Sigmoid colon (tissue), 7 donors: ENCODE measurements around the gene UST. TPM values are rescaled to one million over a fixed set of nuclear protein-coding genes. Genes with fewer than 3 reads are reported as not detected.

Source experiments
- DNase-seq: peaks from one replicate; pipeline ENCODE4 v3.0.0-alpha.2; 2019
- H3K27ac ChIP-seq, 4 donors: fragments of 200-600 bp; sonication (generic); one replicate each; pipeline ENCODE4 v1.5.1; 2016 to 2019; ENCODE audit warnings: mild to moderate bottlenecking in 1 of 4
- H3K27me3 ChIP-seq, 3 donors: fragments of 200-600 bp; sonication (generic); one replicate each; pipeline ENCODE4 v1.5.1; 2019; ENCODE audit warnings: mild to moderate bottlenecking in 1 of 3
- H3K36me3 ChIP-seq, 4 donors: fragments of 200-600 bp; sonication (generic); one replicate each; pipeline ENCODE4 v1.5.1; 2016 to 2019
- H3K4me1 ChIP-seq, 4 donors: fragments of 200-600 bp; sonication (generic); one replicate each; pipeline ENCODE4 v1.5.1; 2017 to 2019
- H3K4me3 ChIP-seq, 4 donors: fragments of 200-600 bp; sonication (generic); one replicate each; pipeline ENCODE4 v1.5.1; 2017 to 2019; ENCODE audit warnings: mild to moderate bottlenecking in 2 of 4, moderate library complexity in 1 of 4
- H3K9me3 ChIP-seq, 4 donors: fragments of 200-600 bp in 3 of 4; sonication (generic) in 3 of 4; one replicate each; pipeline versions ENCODE4 v1.5.1 to v1.6.1; 2013 to 2019
- EP300 ChIP-seq, 4 donors: sonication (generic); formaldehyde crosslinking; IDR thresholded peaks; one replicate each; pipeline ENCODE4 v1.6.1; 2017; ENCODE audit warnings: antibody characterized with exemption in 4 of 4
- POLR2A ChIP-seq, 2 donors: fragments of 450-650 bp; IDR thresholded peaks; one replicate each; pipeline ENCODE4 v1.6.1; 2016; ENCODE audit warnings: antibody characterized with exemption in 2 of 2, mild to moderate bottlenecking in 2 of 2, moderate library complexity in 2 of 2
- POLR2AphosphoS5 ChIP-seq, 4 donors: sonication (generic); formaldehyde crosslinking; IDR thresholded peaks; one replicate each; pipeline ENCODE4 v1.6.1; 2017; ENCODE audit warnings: antibody characterized with exemption in 4 of 4
- whole genome bisulfite sequencing, 2 donors: extraction: QIAGEN DNeasy Blood & Tissue Kit; methylation state at CpG; one replicate each; pipeline ENCODE4 v1.1.7; 2013; 5-methylcytosine and 5-hydroxymethylcytosine counted together
- intact Hi-C: fragments of 100-400 bp; cut with DNase I; formaldehyde crosslinking; loops from one replicate; pipeline ENCODE4 v1.15.1; 2023
- polyA plus RNA-seq, 3 donors: library from polyadenylated mRNA; stranded (reverse); fragments of 200-250 nt; gene quantifications; one replicate each; pipeline ENCODE4 v1.2.3, GENCODE V29; 2013
- total RNA-seq, 4 donors: library from RNA; depleted of rRNA; stranded (reverse); fragments of >200 nt; gene quantifications; one replicate each; pipeline ENCODE4 v1.1.0, GENCODE V29; 2016
- TF ChIP-seq, protein P1 (sequence below), 4 experiments: fragments of 450-650 bp in 3 of 4; fragments of 200-600 bp in 1 of 4; IDR thresholded peaks; one replicate each; pipeline ENCODE4 v1.5.1; 2016 to 2019; ENCODE audit warnings: antibody characterized with exemption in 4 of 4, mild to moderate bottlenecking in 3 of 4, moderate library complexity in 2 of 4
- donor health status: healthy with polysubstance abuse.
- donor health status: Bipolar disorder and iron deficiency.
- donor health status: healthy.

UST gene
- total and polyA plus RNA-seq, 7 donors, result 0.46 to 35.2 (median 21.8) TPM

DNA sequence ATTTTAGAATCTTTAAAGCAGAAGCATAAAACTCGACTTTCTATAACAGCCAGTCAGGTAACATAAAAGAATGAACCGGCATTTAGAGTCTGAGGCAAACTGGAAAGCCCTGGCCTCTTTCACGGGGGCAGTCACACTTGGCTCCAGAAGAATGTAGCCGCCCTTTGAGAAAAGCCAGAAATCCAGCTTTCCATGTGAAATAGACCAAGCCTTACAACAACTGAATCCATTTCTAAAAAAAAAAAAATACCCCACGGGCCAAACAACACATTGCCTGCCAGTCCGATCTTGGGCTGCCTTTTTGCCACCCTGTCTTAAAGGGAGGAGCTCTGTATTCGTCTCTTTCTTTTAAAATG lies 317.8 kb downstream of the UST start:
- intact Hi-C loops, result no loop called here
- Histone ChIP-seq H3K36me3 (no peaks in the 10 kb centered on the region), H3K9me3 (no peaks in the 10 kb centered on the region), H3K27me3 (no peaks in the 10 kb centered on the region), H3K4me1 (peaks cover 0 to 43% (median 25%) of the 10 kb centered on the region in 4 donors), H3K27ac (peak overlapping the region in 2 of 4 donors; percentile 26 to 37), H3K4me3 (no peak overlapping the region)
- TF ChIP-seq POLR2A (IDR thresholded peaks at IDR 0.05) (no peak), EP300 (IDR thresholded peaks at IDR 0.05) (no peak), POLR2AphosphoS5 (IDR thresholded peaks at IDR 0.05) (no peak)
- TF ChIP-seq, protein P1, sequence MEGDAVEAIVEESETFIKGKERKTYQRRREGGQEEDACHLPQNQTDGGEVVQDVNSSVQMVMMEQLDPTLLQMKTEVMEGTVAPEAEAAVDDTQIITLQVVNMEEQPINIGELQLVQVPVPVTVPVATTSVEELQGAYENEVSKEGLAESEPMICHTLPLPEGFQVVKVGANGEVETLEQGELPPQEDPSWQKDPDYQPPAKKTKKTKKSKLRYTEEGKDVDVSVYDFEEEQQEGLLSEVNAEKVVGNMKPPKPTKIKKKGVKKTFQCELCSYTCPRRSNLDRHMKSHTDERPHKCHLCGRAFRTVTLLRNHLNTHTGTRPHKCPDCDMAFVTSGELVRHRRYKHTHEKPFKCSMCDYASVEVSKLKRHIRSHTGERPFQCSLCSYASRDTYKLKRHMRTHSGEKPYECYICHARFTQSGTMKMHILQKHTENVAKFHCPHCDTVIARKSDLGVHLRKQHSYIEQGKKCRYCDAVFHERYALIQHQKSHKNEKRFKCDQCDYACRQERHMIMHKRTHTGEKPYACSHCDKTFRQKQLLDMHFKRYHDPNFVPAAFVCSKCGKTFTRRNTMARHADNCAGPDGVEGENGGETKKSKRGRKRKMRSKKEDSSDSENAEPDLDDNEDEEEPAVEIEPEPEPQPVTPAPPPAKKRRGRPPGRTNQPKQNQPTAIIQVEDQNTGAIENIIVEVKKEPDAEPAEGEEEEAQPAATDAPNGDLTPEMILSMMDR (IDR thresholded peaks at IDR 0.05), result no peak
- WGBS, 2 donors, result 86 to 92% methylated on average over 7 of the region's 7 CpGs
- no peak for DNase-seq

DNA sequence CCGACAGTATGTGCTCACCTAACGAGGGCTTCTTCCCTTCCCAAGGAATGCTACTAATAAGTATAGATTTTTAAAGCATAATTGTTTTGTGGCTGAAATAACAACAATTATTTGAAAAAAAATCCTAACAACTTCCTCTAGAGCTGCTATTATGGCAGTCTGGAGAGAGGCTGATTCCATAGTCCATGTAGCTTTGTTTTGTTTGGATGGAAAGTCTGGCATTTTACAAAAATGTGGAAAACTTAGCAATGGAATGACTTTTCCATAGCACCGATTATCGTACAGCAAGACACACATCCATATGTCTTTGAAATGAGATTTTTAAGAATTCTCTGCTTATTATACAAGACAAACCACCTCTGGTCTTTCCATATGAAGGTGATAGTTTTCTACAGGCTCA lies 318.3 kb downstream of the UST start:
- WGBS, 2 donors, result 86% methylated on average over 4 of the region's 4 CpGs
- Histone ChIP-seq H3K9me3 (no peaks in the 10 kb centered on the region), H3K27ac (peak overlapping the region in 3 of 4 donors; percentile 23 to 37 (median 26)), H3K4me3 (no peak overlapping the region), H3K4me1 (peaks cover 0 to 40% (median 24%) of the 10 kb centered on the region in 4 donors), H3K36me3 (no peaks in the 10 kb centered on the region), H3K27me3 (no peaks in the 10 kb centered on the region)
- DNase-seq, result no peak
- intact Hi-C loops, result no loop called here
- TF ChIP-seq EP300 (IDR thresholded peaks at IDR 0.05) (no peak), POLR2A (IDR thresholded peaks at IDR 0.05) (no peak), POLR2AphosphoS5 (IDR thresholded peaks at IDR 0.05) (no peak)
- TF ChIP-seq, protein P1 (IDR thresholded peaks at IDR 0.05), result no peak

DNA sequence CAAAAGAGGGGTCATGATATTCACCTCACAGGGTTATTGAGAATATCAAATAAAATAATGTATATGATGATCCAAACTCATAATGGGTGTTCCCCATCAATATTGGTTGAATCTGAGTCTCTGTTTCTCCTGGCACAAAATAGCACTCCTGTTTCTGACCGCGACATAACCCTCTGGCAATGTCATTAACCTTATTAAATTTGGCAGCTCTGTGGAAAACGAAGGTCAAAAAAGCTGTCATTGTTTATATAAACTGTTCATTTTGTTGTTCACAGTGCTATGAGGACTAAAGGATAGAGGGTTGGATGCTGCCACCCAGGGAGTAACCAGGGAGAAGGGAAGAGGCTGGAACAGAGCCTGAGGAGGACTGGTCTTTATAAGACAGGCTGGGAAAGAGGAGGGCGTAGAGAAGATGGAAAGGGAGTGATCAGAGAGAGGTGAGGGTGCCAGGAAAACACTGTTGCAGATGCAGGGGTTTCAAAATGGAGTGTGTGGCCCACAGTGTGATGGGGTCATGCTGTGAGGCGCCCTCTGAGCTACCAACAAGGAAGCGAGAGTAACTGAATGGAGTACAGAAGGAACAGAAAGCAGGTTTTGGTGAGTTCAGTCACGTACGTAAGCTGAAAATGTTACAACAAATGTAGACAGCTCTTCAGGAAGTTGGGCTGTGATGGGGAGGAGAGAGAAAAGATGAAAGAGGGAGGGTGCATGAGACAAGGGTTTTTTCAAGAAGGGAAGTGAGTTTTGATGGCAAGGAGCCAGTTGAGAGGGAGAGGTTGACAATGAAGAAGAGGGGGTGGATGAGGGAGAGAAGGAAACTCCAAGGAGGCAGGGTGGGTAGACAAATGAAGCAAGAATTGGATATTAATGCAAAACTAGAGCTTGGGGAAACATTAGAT lies 319.1 kb downstream of the UST start:
- 49 to 83% methylated on average over 8 of the region's 8 CpGs for WGBS, 2 donors
- no peak overlapping the region for H3K4me3 ChIP-seq
- H3K27ac ChIP-seq, result peak overlapping the region in 2 of 4 donors; percentile 23 to 25
- no peak for DNase-seq
- no peaks in the 10 kb centered on the region for H3K27me3 ChIP-seq
- TF ChIP-seq EP300 (IDR thresholded peaks at IDR 0.05), result no peak
- TF ChIP-seq POLR2A (IDR thresholded peaks at IDR 0.05), result no peak
- no peak for TF ChIP-seq POLR2AphosphoS5 (IDR thresholded peaks at IDR 0.05)
- TF ChIP-seq, protein P1 (IDR thresholded peaks at IDR 0.05), result no peak
- no peaks in the 10 kb centered on the region for H3K9me3 ChIP-seq
- H3K4me1 ChIP-seq, result peaks cover 0 to 33% (median 17%) of the 10 kb centered on the region in 4 donors
- H3K36me3 ChIP-seq, result no peaks in the 10 kb centered on the region
- intact Hi-C loops, result no loop called here

DNA sequence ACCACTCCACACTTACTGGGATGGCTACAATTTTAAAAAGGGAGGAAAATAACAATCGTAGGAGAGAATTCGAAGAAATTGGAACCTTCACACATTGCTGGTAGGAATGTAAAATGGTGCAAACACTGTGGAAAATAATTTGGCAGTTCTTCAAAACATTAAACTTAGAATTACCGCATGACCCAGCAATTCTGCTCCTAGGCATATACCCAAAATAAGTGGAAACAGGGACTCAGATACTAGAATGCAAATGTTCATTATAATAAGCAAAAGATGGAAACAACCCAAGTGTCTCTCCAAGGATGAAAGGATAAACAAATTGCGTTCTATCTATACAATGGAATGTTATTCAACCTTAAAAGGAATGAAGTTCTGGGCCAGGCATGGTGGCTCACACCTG lies 325.2 kb downstream of the UST start:
- TF ChIP-seq EP300 (IDR thresholded peaks at IDR 0.05) (no peak), POLR2AphosphoS5 (IDR thresholded peaks at IDR 0.05) (no peak)
- TF ChIP-seq, protein P1 (IDR thresholded peaks at IDR 0.05), result no peak
- H3K4me1 ChIP-seq, result peaks cover 0 to 16% (median 11%) of the 10 kb centered on the region in 4 donors
- peaks cover 0 to 8% (median 0%) of the 10 kb centered on the region in 4 donors for H3K36me3 ChIP-seq
- no peak overlapping the region for H3K27ac ChIP-seq
- no peak for DNase-seq
- intact Hi-C loops, result no loop called here
- H3K4me3 ChIP-seq, result no peak overlapping the region
- no peaks in the 10 kb centered on the region for H3K27me3 ChIP-seq
- no peaks in the 10 kb centered on the region for H3K9me3 ChIP-seq
- WGBS, 2 donors, result 94 to 96% methylated on average over 4 of the region's 4 CpGs
